ENCODE data around the gene FCRL4. TPM values are rescaled to one million over a fixed set of nuclear protein-coding genes. Genes with fewer than 3 reads are reported as not detected.

The FCRL4 gene
- polyA plus RNA-seq (ENCODE audit: insufficient read length in 3 of 3): not detected
- long read RNA-seq, donor 1: 0 reads
- long read RNA-seq, donor 2: 0 reads
- long read RNA-seq, donor 3: 0 reads
- long read RNA-seq, donor 4: 0 reads
- long read RNA-seq, donor 5: 0 reads
- long read RNA-seq, donor 6: 0 reads
- long read RNA-seq, donor 7: 0 reads
- long read RNA-seq, donor 8: 0 reads
- long read RNA-seq, donor 9: 0 reads
- long read RNA-seq, donor 10: 0 reads
- long read RNA-seq, donor 11: 0 reads
- long read RNA-seq, donor 12: 0 reads
- long read RNA-seq, donor 13: 0 reads
- long read RNA-seq, donor 14: 0 reads
- long read RNA-seq, donor 15: 0 reads
- long read RNA-seq, donor 16: 0 reads

- no peak for DNase-seq (ENCODE audit: extremely low read depth in 1 of 11, low read depth in 9 of 11, low spot score in 4 of 11)
These were observed at the start of gene FCRL4 for GRCh38 chr1:157597959-157598667. Gene FCRL4 (minus strand): TSS chr1:157598085. CDS start chr1:157597944, 141 bp downstream.

DNA sequence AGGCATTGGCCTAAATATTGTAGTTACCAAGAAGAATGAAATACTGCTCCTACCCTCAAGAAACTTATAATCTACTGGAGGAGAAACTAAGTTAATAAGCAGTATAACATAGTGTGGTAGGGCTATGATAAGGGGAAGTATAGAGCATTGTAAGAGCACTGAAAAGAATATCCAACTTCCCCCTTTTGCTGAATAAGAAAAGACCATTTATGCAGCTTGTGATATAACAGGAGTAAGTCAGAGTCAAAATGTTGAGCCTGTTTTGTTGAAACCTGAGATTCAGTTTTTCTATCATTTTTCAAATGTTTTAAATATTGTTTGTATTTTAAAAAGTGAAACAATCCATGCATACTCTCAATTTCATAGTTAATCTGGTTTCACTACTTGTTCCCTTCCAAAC is 48.3 kb upstream of the FCRL4 start:
- no peak for DNase-seq (ENCODE audit: extremely low read depth in 1 of 11, low read depth in 9 of 11, low spot score in 4 of 11)

DNA sequence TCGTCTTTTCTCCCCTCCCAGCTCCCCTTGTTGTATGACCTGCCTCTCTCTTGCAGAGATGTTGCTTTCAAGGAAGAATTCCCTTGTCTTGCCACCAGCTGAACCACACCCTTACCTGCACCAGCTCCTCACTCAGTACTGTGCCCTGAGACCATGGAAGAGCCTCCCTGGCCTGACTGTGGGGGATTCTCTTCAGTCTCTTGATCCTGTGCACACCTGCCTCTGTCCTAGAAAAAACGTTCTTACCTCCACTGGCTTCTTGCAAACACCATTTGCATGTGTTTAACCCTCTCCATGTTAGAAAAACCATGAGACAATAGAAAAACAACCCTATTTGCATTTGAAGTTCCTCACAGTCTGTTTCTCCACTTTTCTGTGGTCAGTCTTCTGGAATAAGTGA is 43.3 kb upstream of the FCRL4 start:
- DNase-seq (ENCODE audit: extremely low read depth in 1 of 11, low read depth in 9 of 11, low spot score in 4 of 11): no peak

GRCh38 chr1:157639800-157640199 is 41.9 kb upstream of the FCRL4 start:
- DNase-seq (ENCODE audit: extremely low read depth in 1 of 11, low read depth in 9 of 11, low spot score in 4 of 11): no peak

GRCh38 chr1:157628773-157629172 is 30.9 kb upstream of the FCRL4 start:
- no peak for DNase-seq (ENCODE audit: extremely low read depth in 1 of 11, low read depth in 9 of 11, low spot score in 4 of 11)

- DNase-seq (ENCODE audit: extremely low read depth in 1 of 11, low read depth in 9 of 11, low spot score in 4 of 11): no peak
These were observed 28.2 kb upstream of the FCRL4 start for GRCh38 chr1:157626099-157626498.

- no peak for DNase-seq (ENCODE audit: extremely low read depth in 1 of 11, low read depth in 9 of 11, low spot score in 4 of 11)
These were observed 26.6 kb upstream of the FCRL4 start for GRCh38 chr1:157624471-157624870.

DNA sequence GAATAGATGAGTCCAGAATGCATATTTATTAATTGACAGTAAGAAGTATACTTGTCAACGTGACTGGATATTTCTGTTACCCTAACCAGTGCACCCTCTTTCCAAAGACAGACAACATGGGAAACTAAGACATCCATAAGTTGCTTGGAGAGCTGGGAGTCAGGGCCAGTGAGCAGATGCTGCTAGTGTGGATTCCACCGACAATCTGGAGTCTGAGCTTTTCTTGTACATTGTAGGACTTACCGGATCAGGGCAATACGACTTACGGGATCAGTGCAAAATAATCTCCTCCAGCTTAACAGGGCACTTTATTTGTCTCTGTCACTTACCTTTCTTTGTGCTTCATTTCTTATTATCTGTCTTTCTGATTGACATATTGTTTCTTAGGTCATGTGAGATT is 24.6 kb upstream of the FCRL4 start:
- no peak for DNase-seq (ENCODE audit: extremely low read depth in 1 of 11, low read depth in 9 of 11, low spot score in 4 of 11)

DNA sequence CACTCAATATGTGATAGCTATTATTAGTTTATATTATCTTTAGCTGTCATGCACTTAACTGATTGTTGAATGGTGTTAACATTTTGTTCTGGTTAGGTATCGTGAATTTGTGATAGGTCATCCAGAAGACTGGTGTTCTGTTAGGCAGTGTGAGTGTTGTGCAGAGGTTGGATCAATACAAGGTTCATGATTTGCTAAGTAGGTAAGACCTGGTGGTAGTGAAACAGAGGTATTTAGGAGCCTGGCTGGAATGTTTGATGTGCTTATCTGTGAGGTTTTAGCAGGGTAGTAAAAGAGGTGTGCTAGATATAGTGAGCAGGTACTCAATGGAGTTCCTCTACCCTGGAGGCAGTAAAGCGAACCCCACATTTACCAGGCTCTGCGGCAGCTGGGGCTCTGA is 20.3 kb upstream of the FCRL4 start:
- no peak for DNase-seq (ENCODE audit: extremely low read depth in 1 of 11, low read depth in 9 of 11, low spot score in 4 of 11)

DNA sequence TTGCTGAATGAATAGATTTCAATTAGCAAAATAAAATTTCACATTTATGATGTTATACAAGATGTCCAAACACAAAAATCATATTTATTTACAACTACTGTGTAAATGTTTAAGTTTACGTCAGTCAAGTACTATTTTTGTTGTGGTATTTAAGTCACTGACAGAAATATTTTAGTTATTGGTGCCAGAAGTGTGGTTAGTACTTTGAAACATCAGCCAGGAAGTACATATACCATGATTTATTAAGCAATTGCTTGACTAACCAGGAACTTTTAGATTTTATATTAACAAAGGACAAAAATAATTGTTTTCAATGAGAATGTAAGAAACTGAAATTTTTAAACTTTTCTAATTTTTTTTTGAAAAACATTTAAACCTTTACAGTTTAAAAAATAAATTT is 2.4 kb upstream of the FCRL4 start:
- no peak for DNase-seq (ENCODE audit: extremely low read depth in 1 of 11, low read depth in 9 of 11, low spot score in 4 of 11)

GRCh38 chr1:157596384-157596783 is 1.5 kb downstream of the FCRL4 start:
- DNase-seq (ENCODE audit: extremely low read depth in 1 of 11, low read depth in 9 of 11, low spot score in 4 of 11): no peak

DNA sequence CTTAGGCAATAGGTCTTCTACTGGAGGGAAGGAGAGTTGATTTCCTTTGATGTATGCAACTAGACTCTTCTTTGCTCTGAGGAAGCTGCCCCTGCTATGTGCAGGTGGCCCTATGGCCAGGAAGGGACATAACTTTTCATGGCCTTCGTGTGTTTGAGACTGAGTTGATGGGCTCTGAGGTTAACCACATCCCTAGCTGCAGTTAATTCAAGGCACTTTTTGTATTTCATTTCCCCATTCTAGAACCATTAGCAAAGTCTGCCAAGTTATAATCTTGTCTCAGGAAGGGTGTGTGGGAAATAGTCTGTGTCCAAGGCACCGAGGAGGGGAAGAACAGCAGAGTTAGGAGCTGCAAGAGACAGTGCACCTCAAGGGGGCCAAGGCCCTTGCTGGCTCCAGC is 2.5 kb downstream of the FCRL4 start:
- no peak for DNase-seq (ENCODE audit: extremely low read depth in 1 of 11, low read depth in 9 of 11, low spot score in 4 of 11)

DNA sequence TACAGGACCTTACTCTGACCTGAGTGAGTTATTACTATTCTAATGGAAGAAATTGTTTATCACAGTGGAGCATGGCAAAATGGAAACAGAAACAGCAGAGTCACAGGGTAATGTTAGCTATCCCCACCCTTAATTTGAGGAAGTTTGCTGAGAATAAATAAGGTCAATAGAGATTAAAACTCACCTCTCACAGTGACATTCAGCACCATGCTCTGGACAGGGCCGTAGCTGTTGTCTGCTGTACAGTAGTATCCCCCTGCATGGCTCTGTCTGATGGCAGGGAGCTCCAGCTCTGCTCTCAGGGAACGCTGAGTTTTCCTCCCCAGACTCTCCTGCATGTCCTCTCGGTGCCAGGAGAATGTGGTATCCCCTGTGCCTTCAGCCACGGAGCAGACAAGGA is 11.9 kb downstream of the FCRL4 start:
- DNase-seq (ENCODE audit: extremely low read depth in 1 of 11, low read depth in 9 of 11, low spot score in 4 of 11): peak in 4 of 11 donors; percentile 1 to 6 (median 4)

- DNase-seq (ENCODE audit: extremely low read depth in 1 of 11, low read depth in 9 of 11, low spot score in 4 of 11): no peak
These were observed 13.4 kb downstream of the FCRL4 start for GRCh38 chr1:157584503-157584902.

GRCh38 chr1:157580828-157581210 is 17.1 kb downstream of the FCRL4 start:
- DNase-seq (ENCODE audit: extremely low read depth in 1 of 11, low read depth in 9 of 11, low spot score in 4 of 11): no peak

- peak; percentile 26 to 70 (median 51) for DNase-seq (ENCODE audit: extremely low read depth in 1 of 11, low read depth in 9 of 11, low spot score in 4 of 11)
These were observed 17.6 kb downstream of the FCRL4 start for GRCh38 chr1:157580179-157580827.

GRCh38 chr1:157577420-157577819 is 20.5 kb downstream of the FCRL4 start:
- no peak for DNase-seq (ENCODE audit: extremely low read depth in 1 of 11, low read depth in 9 of 11, low spot score in 4 of 11)

GRCh38 chr1:157575744-157576143 is 22.1 kb downstream of the FCRL4 start:
- no peak for DNase-seq (ENCODE audit: extremely low read depth in 1 of 11, low read depth in 9 of 11, low spot score in 4 of 11)

GRCh38 chr1:157574836-157575235 is 23.0 kb downstream of the FCRL4 start:
- no peak for DNase-seq (ENCODE audit: extremely low read depth in 1 of 11, low read depth in 9 of 11, low spot score in 4 of 11)
